ENCODE measurements around the gene GGCT.

Gene GGCT

DNA sequence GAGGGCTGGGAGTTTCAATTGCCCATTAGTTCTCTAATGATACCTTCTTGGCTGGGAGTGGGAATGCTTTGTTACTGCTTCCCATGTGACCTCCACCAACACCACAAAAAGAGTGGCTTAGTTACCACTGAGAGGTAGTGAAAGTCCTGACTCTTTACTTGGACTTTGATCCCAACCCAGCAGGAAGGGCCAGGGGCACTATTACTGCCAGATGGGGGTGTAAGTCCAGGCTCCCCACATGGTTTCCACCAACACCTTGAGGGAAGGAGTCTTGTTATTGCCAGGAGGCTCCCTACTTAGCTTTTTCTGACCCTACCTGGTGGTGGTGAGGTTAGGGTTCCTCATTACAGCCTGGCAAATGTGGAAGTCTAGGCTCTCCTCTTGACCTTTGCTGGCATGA is 11.4 kb downstream of the GGCT start:
- Histone ChIP-seq H3K9me3 (ENCODE audit: insufficient read depth, low read length) (no peaks in the 10 kb centered on the region; the same call in 1 of the 2 replicates), H3K4me3 (ENCODE audit: insufficient read depth, low read length, poor library complexity, severe bottlenecking) (no peak overlapping the region), H3K27me3 (ENCODE audit: low read length) (no peaks in the 10 kb centered on the region), H2AFZ (ENCODE audit: low read depth, low read length, severe bottlenecking) (no peak overlapping the region), H3K4me2 (ENCODE audit: low read depth, low read length, poor library complexity, severe bottlenecking) (no peak overlapping the region), H3K27ac (ENCODE audit: low read depth, low read length) (no peak overlapping the region), H3K9me2 (replicated peaks; ENCODE audit: insufficient read depth, low read length) (no peaks in the 10 kb centered on the region), H3K79me2 (ENCODE audit: insufficient read depth, low read length) (no peaks in the 10 kb centered on the region; the same call in 1 of the 2 replicates), H4K20me1 (ENCODE audit: low read depth, low read length) (no peaks in the 10 kb centered on the region), H3K36me3 (ENCODE audit: low read length) (peaks cover 21% of the 10 kb centered on the region), H3F3A (ENCODE audit: insufficient read depth) (no peaks in the 10 kb centered on the region), H3K9ac (ENCODE audit: low read length) (no peak overlapping the region)
- TF ChIP-seq EZH2phosphoT487 (conservative IDR thresholded peaks at IDR 0.05; ENCODE audit: low read length) = no peak
- TF ChIP-seq, protein P1, sequence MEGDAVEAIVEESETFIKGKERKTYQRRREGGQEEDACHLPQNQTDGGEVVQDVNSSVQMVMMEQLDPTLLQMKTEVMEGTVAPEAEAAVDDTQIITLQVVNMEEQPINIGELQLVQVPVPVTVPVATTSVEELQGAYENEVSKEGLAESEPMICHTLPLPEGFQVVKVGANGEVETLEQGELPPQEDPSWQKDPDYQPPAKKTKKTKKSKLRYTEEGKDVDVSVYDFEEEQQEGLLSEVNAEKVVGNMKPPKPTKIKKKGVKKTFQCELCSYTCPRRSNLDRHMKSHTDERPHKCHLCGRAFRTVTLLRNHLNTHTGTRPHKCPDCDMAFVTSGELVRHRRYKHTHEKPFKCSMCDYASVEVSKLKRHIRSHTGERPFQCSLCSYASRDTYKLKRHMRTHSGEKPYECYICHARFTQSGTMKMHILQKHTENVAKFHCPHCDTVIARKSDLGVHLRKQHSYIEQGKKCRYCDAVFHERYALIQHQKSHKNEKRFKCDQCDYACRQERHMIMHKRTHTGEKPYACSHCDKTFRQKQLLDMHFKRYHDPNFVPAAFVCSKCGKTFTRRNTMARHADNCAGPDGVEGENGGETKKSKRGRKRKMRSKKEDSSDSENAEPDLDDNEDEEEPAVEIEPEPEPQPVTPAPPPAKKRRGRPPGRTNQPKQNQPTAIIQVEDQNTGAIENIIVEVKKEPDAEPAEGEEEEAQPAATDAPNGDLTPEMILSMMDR (IDR thresholded peaks at IDR 0.05; ENCODE audit: insufficient read depth, low read length, poor library complexity, severe bottlenecking) = no peak

- H3K9me2 ChIP-seq (replicated peaks; ENCODE audit: insufficient read depth, low read length) = no peaks in the 10 kb centered on the region
- H3K79me2 ChIP-seq (ENCODE audit: insufficient read depth, low read length) = no peaks in the 10 kb centered on the region
- no peak overlapping the region for H3K9ac ChIP-seq (ENCODE audit: low read length)
- no peaks in the 10 kb centered on the region for H4K20me1 ChIP-seq (ENCODE audit: low read depth, low read length)
- peaks cover 10% of the 10 kb centered on the region for H3K36me3 ChIP-seq (ENCODE audit: low read length)
- no peak overlapping the region for H3K4me2 ChIP-seq (ENCODE audit: low read depth, low read length, poor library complexity, severe bottlenecking)
- no peak for TF ChIP-seq EZH2phosphoT487 (conservative IDR thresholded peaks at IDR 0.05; ENCODE audit: low read length)
- TF ChIP-seq, protein P1 (IDR thresholded peaks at IDR 0.05; ENCODE audit: insufficient read depth, low read length, poor library complexity, severe bottlenecking) = no peak
- H3F3A ChIP-seq (ENCODE audit: insufficient read depth) = no peaks in the 10 kb centered on the region
- no peak overlapping the region for H3K4me3 ChIP-seq (ENCODE audit: insufficient read depth, low read length, poor library complexity, severe bottlenecking)
- H3K9me3 ChIP-seq (ENCODE audit: insufficient read depth, low read length) = no peaks in the 10 kb centered on the region; the same call in 1 of the 2 replicates
- H3K27ac ChIP-seq (ENCODE audit: low read depth, low read length) = no peak overlapping the region
- no peak overlapping the region for H2AFZ ChIP-seq (ENCODE audit: low read depth, low read length, severe bottlenecking)
- H3K27me3 ChIP-seq (ENCODE audit: low read length) = no peaks in the 10 kb centered on the region
These were observed 13.2 kb downstream of the GGCT start for GRCh38 chr7:30491417-30491816.

GRCh38 chr7:30487371-30487770 is 17.3 kb downstream of the GGCT start:
- no peak overlapping the region for H3K4me2 ChIP-seq (ENCODE audit: low read depth, low read length, poor library complexity, severe bottlenecking)
- H3K36me3 ChIP-seq (ENCODE audit: low read length) = peaks cover 4% of the 10 kb centered on the region; the same call in 1 of the 2 replicates
- no peaks in the 10 kb centered on the region for H3K79me2 ChIP-seq (ENCODE audit: insufficient read depth, low read length)
- no peak for TF ChIP-seq EZH2phosphoT487 (conservative IDR thresholded peaks at IDR 0.05; ENCODE audit: low read length)
- TF ChIP-seq, protein P1 (IDR thresholded peaks at IDR 0.05; ENCODE audit: insufficient read depth, low read length, poor library complexity, severe bottlenecking) = no peak
- H2AFZ ChIP-seq (ENCODE audit: low read depth, low read length, severe bottlenecking) = no peak overlapping the region
- H3K9ac ChIP-seq (ENCODE audit: low read length) = no peak overlapping the region
- H4K20me1 ChIP-seq (ENCODE audit: low read depth, low read length) = no peaks in the 10 kb centered on the region
- H3K9me3 ChIP-seq (ENCODE audit: insufficient read depth, low read length) = no peaks in the 10 kb centered on the region; the same call in 1 of the 2 replicates
- no peaks in the 10 kb centered on the region for H3K27me3 ChIP-seq (ENCODE audit: low read length)
- H3K9me2 ChIP-seq (replicated peaks; ENCODE audit: insufficient read depth, low read length) = no peaks in the 10 kb centered on the region
- no peak overlapping the region for H3K27ac ChIP-seq (ENCODE audit: low read depth, low read length)
- H3F3A ChIP-seq (ENCODE audit: insufficient read depth) = no peaks in the 10 kb centered on the region
- H3K4me3 ChIP-seq (ENCODE audit: insufficient read depth, low read length, poor library complexity, severe bottlenecking) = no peak overlapping the region
